ENCODE data around the gene WDR74. TPM values are rescaled to one million over a fixed set of nuclear protein-coding genes. Genes with fewer than 3 reads are reported as not detected.

WDR74 gene
- total and polyA plus RNA-seq, 2 of the 13 experiments (the other 11 are each of a cell fraction or from before 2014, with no cell fraction given): 77.0 to 83.3 TPM

- TF ChIP-seq, protein P1, sequence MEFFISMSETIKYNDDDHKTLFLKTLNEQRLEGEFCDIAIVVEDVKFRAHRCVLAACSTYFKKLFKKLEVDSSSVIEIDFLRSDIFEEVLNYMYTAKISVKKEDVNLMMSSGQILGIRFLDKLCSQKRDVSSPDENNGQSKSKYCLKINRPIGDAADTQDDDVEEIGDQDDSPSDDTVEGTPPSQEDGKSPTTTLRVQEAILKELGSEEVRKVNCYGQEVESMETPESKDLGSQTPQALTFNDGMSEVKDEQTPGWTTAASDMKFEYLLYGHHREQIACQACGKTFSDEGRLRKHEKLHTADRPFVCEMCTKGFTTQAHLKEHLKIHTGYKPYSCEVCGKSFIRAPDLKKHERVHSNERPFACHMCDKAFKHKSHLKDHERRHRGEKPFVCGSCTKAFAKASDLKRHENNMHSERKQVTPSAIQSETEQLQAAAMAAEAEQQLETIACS (CRISPR knock-in tag; IDR thresholded peaks at IDR 0.05): no peak
- TF ChIP-seq, protein P2, sequence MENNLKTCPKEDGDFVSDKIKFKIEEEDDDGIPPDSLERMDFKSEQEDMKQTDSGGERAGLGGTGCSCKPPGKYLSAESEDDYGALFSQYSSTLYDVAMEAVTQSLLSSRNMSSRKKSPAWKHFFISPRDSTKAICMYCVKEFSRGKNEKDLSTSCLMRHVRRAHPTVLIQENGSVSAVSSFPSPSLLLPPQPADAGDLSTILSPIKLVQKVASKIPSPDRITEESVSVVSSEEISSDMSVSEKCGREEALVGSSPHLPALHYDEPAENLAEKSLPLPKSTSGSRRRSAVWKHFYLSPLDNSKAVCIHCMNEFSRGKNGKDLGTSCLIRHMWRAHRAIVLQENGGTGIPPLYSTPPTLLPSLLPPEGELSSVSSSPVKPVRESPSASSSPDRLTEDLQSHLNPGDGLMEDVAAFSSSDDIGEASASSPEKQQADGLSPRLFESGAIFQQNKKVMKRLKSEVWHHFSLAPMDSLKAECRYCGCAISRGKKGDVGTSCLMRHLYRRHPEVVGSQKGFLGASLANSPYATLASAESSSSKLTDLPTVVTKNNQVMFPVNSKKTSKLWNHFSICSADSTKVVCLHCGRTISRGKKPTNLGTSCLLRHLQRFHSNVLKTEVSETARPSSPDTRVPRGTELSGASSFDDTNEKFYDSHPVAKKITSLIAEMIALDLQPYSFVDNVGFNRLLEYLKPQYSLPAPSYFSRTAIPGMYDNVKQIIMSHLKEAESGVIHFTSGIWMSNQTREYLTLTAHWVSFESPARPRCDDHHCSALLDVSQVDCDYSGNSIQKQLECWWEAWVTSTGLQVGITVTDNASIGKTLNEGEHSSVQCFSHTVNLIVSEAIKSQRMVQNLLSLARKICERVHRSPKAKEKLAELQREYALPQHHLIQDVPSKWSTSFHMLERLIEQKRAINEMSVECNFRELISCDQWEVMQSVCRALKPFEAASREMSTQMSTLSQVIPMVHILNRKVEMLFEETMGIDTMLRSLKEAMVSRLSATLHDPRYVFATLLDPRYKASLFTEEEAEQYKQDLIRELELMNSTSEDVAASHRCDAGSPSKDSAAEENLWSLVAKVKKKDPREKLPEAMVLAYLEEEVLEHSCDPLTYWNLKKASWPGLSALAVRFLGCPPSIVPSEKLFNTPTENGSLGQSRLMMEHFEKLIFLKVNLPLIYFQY (CRISPR knock-in tag; IDR thresholded peaks at IDR 0.05; ENCODE audit: borderline replicate concordance): no peak
- TF ChIP-seq ZNF33B (CRISPR knock-in tag; IDR thresholded peaks at IDR 0.05): no peak
- TF ChIP-seq, protein P3, sequence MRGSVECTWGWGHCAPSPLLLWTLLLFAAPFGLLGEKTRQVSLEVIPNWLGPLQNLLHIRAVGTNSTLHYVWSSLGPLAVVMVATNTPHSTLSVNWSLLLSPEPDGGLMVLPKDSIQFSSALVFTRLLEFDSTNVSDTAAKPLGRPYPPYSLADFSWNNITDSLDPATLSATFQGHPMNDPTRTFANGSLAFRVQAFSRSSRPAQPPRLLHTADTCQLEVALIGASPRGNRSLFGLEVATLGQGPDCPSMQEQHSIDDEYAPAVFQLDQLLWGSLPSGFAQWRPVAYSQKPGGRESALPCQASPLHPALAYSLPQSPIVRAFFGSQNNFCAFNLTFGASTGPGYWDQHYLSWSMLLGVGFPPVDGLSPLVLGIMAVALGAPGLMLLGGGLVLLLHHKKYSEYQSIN (CRISPR knock-in tag; IDR thresholded peaks at IDR 0.05; ENCODE audit: borderline replicate concordance): no peak
- TF ChIP-seq, protein P4, sequence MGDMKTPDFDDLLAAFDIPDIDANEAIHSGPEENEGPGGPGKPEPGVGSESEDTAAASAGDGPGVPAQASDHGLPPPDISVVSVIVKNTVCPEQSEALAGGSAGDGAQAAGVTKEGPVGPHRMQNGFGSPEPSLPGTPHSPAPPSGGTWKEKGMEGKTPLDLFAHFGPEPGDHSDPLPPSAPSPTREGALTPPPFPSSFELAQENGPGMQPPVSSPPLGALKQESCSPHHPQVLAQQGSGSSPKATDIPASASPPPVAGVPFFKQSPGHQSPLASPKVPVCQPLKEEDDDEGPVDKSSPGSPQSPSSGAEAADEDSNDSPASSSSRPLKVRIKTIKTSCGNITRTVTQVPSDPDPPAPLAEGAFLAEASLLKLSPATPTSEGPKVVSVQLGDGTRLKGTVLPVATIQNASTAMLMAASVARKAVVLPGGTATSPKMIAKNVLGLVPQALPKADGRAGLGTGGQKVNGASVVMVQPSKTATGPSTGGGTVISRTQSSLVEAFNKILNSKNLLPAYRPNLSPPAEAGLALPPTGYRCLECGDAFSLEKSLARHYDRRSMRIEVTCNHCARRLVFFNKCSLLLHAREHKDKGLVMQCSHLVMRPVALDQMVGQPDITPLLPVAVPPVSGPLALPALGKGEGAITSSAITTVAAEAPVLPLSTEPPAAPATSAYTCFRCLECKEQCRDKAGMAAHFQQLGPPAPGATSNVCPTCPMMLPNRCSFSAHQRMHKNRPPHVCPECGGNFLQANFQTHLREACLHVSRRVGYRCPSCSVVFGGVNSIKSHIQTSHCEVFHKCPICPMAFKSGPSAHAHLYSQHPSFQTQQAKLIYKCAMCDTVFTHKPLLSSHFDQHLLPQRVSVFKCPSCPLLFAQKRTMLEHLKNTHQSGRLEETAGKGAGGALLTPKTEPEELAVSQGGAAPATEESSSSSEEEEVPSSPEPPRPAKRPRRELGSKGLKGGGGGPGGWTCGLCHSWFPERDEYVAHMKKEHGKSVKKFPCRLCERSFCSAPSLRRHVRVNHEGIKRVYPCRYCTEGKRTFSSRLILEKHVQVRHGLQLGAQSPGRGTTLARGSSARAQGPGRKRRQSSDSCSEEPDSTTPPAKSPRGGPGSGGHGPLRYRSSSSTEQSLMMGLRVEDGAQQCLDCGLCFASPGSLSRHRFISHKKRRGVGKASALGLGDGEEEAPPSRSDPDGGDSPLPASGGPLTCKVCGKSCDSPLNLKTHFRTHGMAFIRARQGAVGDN (CRISPR knock-in tag; IDR thresholded peaks at IDR 0.05): no peak
- TF ChIP-seq, protein P5, sequence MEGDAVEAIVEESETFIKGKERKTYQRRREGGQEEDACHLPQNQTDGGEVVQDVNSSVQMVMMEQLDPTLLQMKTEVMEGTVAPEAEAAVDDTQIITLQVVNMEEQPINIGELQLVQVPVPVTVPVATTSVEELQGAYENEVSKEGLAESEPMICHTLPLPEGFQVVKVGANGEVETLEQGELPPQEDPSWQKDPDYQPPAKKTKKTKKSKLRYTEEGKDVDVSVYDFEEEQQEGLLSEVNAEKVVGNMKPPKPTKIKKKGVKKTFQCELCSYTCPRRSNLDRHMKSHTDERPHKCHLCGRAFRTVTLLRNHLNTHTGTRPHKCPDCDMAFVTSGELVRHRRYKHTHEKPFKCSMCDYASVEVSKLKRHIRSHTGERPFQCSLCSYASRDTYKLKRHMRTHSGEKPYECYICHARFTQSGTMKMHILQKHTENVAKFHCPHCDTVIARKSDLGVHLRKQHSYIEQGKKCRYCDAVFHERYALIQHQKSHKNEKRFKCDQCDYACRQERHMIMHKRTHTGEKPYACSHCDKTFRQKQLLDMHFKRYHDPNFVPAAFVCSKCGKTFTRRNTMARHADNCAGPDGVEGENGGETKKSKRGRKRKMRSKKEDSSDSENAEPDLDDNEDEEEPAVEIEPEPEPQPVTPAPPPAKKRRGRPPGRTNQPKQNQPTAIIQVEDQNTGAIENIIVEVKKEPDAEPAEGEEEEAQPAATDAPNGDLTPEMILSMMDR (CRISPR knock-in tag; IDR thresholded peaks at IDR 0.05): no peak
- no peak for TF ChIP-seq RELA (CRISPR knock-in tag; IDR thresholded peaks at IDR 0.05)
- no peak for TF ChIP-seq ZNF281 (CRISPR knock-in tag; IDR thresholded peaks at IDR 0.05; ENCODE audit: borderline replicate concordance)
- 0 out of 2 replicates have a peak, but pooled peaks have one; percentile 33 for TF ChIP-seq ZNF543 (CRISPR knock-in tag; IDR thresholded peaks at IDR 0.05)
- TF ChIP-seq ZNF850 (CRISPR knock-in tag; conservative IDR thresholded peaks at IDR 0.05): no peak
- no peak for TF ChIP-seq FLYWCH1 (CRISPR knock-in tag; IDR thresholded peaks at IDR 0.05)
These were observed 11.8 kb upstream of the WDR74 start (continued) for GRCh38 chr11:62850911-62851806.

Measured in HepG2 (cell line).